Measurements from ENCODE around the gene NDFIP2.

The NDFIP2 gene

DNA sequence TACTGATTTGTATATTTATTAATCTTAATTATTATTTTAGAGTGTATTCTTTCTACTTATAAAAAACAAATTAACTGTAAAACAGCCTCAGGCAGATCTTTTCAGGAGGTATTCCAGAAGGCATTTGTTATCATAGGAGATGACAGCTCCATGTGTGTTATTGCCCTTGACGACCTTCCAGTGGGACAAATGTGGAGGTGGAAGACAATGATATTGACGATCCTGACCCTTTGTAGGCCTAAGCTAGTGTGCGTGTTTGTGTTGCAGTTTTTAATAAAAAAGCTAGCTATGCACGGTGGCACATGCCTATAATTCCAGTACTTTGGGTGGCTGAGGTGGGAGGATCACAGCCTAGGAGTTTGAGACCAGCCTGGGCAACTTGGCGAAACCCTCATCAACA, 46.7 kb downstream of the NDFIP2 start:
- Histone ChIP-seq H3K27ac (no peak overlapping the region), H3K4me3 (ENCODE audit: low read depth in 1 of 2, low read length in 1 of 2) (no peak overlapping the region), H3K9me3 (no peaks in the 10 kb centered on the region), H3K4me1 (ENCODE audit: control insufficient read depth in 1 of 2, insufficient read depth in 1 of 2, low read depth in 1 of 2, low read length in 1 of 2) (no peaks in the 10 kb centered on the region), H3K27me3 (peaks cover 19% of the 10 kb centered on the region), H3K36me3 (no peaks in the 10 kb centered on the region)
- TF ChIP-seq, protein P1, sequence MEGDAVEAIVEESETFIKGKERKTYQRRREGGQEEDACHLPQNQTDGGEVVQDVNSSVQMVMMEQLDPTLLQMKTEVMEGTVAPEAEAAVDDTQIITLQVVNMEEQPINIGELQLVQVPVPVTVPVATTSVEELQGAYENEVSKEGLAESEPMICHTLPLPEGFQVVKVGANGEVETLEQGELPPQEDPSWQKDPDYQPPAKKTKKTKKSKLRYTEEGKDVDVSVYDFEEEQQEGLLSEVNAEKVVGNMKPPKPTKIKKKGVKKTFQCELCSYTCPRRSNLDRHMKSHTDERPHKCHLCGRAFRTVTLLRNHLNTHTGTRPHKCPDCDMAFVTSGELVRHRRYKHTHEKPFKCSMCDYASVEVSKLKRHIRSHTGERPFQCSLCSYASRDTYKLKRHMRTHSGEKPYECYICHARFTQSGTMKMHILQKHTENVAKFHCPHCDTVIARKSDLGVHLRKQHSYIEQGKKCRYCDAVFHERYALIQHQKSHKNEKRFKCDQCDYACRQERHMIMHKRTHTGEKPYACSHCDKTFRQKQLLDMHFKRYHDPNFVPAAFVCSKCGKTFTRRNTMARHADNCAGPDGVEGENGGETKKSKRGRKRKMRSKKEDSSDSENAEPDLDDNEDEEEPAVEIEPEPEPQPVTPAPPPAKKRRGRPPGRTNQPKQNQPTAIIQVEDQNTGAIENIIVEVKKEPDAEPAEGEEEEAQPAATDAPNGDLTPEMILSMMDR (IDR thresholded peaks at IDR 0.05), result no peak

GRCh38 chr13:79528356-79528755, 47.4 kb downstream of the NDFIP2 start:
- H3K4me1 ChIP-seq (ENCODE audit: control insufficient read depth in 1 of 2, insufficient read depth in 1 of 2, low read depth in 1 of 2, low read length in 1 of 2), result no peaks in the 10 kb centered on the region
- TF ChIP-seq, protein P1 (IDR thresholded peaks at IDR 0.05), result no peak

DNA sequence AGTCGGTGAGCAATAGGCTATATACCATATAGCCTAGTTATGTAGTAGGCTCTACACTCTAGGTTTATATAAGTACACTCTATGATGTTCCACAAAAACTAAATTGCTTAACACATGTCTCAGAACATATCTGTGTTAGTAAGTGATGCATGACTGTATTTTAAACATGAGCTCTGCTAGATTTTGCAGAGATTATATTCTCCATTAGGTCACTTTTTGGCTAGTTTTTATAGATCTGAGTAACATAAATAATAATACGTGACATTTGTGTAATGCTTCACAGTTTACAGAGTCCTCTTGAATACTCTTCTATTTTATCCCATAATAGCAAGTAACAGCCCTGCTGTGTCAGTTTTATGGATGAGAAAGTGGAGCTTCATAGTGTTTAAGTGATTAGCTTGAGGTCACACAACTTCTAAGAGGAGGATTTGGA, 47.8 kb downstream of the NDFIP2 start:
- TF ChIP-seq, protein P1 (IDR thresholded peaks at IDR 0.05), result no peak
- no peak overlapping the region for H3K4me3 ChIP-seq (ENCODE audit: low read depth in 1 of 2, low read length in 1 of 2)
- H3K36me3 ChIP-seq, result no peaks in the 10 kb centered on the region
- no peaks in the 10 kb centered on the region for H3K4me1 ChIP-seq (ENCODE audit: control insufficient read depth in 1 of 2, insufficient read depth in 1 of 2, low read depth in 1 of 2, low read length in 1 of 2)
- H3K27ac ChIP-seq, result no peak overlapping the region
- H3K27me3 ChIP-seq, result peaks cover 19% of the 10 kb centered on the region
- no peaks in the 10 kb centered on the region for H3K9me3 ChIP-seq

More at GRCh38 chr13:79528356-79528755, 47.4 kb downstream of the NDFIP2 start:
- peaks cover 19% of the 10 kb centered on the region for H3K27me3 ChIP-seq
- no peaks in the 10 kb centered on the region for H3K9me3 ChIP-seq
- H3K36me3 ChIP-seq, result no peaks in the 10 kb centered on the region
- H3K27ac ChIP-seq, result no peak overlapping the region
- H3K4me3 ChIP-seq (ENCODE audit: low read depth in 1 of 2, low read length in 1 of 2), result no peak overlapping the region

DNA sequence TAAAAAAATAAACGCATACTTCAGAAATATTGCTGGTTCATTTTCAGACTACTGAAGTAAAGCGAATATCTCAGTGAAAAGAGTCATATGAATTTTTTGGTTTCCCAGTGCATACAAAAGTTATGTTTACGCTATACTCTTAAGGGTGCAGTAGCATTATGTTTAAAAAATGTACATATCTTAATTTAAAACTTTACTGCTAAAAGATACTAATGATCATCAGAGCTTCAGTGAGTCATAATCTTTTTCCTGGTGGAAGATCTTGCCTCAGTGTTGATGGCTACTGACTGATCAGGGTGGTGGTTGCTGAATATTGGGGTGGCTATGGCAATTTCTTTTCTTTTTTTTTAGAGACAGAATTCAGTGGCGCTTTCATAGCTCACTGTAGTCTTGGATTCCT, 48.9 kb downstream of the NDFIP2 start:
- H3K9me3 ChIP-seq, result no peaks in the 10 kb centered on the region
- H3K4me3 ChIP-seq (ENCODE audit: low read depth in 1 of 2, low read length in 1 of 2), result no peak overlapping the region
- no peaks in the 10 kb centered on the region for H3K36me3 ChIP-seq
- TF ChIP-seq, protein P1 (IDR thresholded peaks at IDR 0.05), result no peak
- H3K4me1 ChIP-seq (ENCODE audit: control insufficient read depth in 1 of 2, insufficient read depth in 1 of 2, low read depth in 1 of 2, low read length in 1 of 2), result no peaks in the 10 kb centered on the region
- peaks cover 19% of the 10 kb centered on the region for H3K27me3 ChIP-seq
- H3K27ac ChIP-seq, result no peak overlapping the region

- no peaks in the 10 kb centered on the region for H3K9me3 ChIP-seq
- H3K4me3 ChIP-seq (ENCODE audit: low read depth in 1 of 2, low read length in 1 of 2), result no peak overlapping the region
- H3K27me3 ChIP-seq, result peaks cover 19% of the 10 kb centered on the region
- H3K27ac ChIP-seq, result no peak overlapping the region
- no peaks in the 10 kb centered on the region for H3K4me1 ChIP-seq (ENCODE audit: control insufficient read depth in 1 of 2, insufficient read depth in 1 of 2, low read depth in 1 of 2, low read length in 1 of 2)
- TF ChIP-seq, protein P1 (IDR thresholded peaks at IDR 0.05), result no peak
- H3K36me3 ChIP-seq, result no peaks in the 10 kb centered on the region
Measured at GRCh38 chr13:79530270-79530669, 49.3 kb downstream of the NDFIP2 start.

Measured in neutrophil (primary cell).